K562 (cell line): Measurements from ENCODE around the gene MEGF9. TPM values are rescaled to one million over a fixed set of nuclear protein-coding genes. Genes with fewer than 3 reads are reported as not detected.

Experiments used
- ATAC-seq: fragments of 200-7000 bp; cut with Tn5 transposase; 3 replicates; pipeline ENCODE4 v1.9.1; 2020; ENCODE audit warnings: moderate library complexity
- BruUV-seq: library from RNA; stranded (reverse); fragments of 400-500 nt; replicated peaks from 2 replicates; lab custom pipeline; 2021; lab: Mats Ljungman, UMichigan
- CTCF ChIA-PET: fragments of 300-600 bp; formaldehyde crosslinking; extraction: SDS; loops from one replicate; lab custom pipeline; 2021; ENCODE audit warnings: low intra/inter-chr PET ratio; lab: Yijun Ruan, JAX
- POLR2A ChIA-PET: fragments of 300-600, 350-650 bp; sonication (Branson Sonifier 250); formaldehyde crosslinking; extraction: SDS; loops from one replicate; lab custom pipeline; 2021; ENCODE audit warnings: antibody characterized with exemption, inconsistent platforms; lab: Yijun Ruan, JAX
- DNase-seq, 4 experiments: peaks; one replicate each; pipeline versions ENCODE4 v3.0.0 to v3.0.0-alpha.2; 2011 to 2018; ENCODE audit warnings: low spot score in 3 of 4, mixed read lengths in 3 of 4; ENCODE audit errors: extremely low read depth in 1 of 4
- FAIRE-seq: peaks from 2 replicates; lab custom pipeline; 2011; peaks lifted over from hg19 to GRCh38; lab: Jason Lieb, UNC
- H2AFZ ChIP-seq: 2 replicates; pipeline ENCODE4 v1.6.0; 2011; ENCODE audit warnings: low read depth, low read length, control low read depth, inconsistent platforms
- H3K27ac ChIP-seq: fragments of 200-600 bp; 3 replicates; pipeline ENCODE4 v1.8.0; 2011; ENCODE audit warnings: low read depth, mild to moderate bottlenecking, control low read depth, inconsistent platforms, low read length, moderate library complexity, mixed read lengths; ENCODE audit errors: extremely low read depth
- H3K27me3 ChIP-seq, 2 experiments: fragments of 300-600 bp in 1 of 2; 2 replicates in 1 of 2; 3 replicates in 1 of 2; pipeline versions ENCODE4 v1.6.0 to v1.8.0; 2011; ENCODE audit warnings: inconsistent platforms in 2 of 2, low read length in 2 of 2, mild to moderate bottlenecking in 1 of 2, mixed read lengths in 1 of 2, moderate library complexity in 1 of 2; ENCODE audit not compliant: control insufficient read depth in 2 of 2, insufficient read depth in 2 of 2
- H3K36me3 ChIP-seq: fragments of 300-600 bp; 3 replicates; pipeline ENCODE4 v1.8.0; 2011; ENCODE audit warnings: mild to moderate bottlenecking, low read length, inconsistent platforms; ENCODE audit not compliant: control insufficient read depth, insufficient read depth
- H3K4me1 ChIP-seq, 2 experiments: fragments of 200-600 bp in 1 of 2; replicated peaks in 1 of 2; 2 replicates in 1 of 2; 3 replicates in 1 of 2; pipeline versions ENCODE4 v1.5.1 to v1.8.0; 2011; ENCODE audit warnings: inconsistent platforms in 2 of 2, low read length in 2 of 2, mild to moderate bottlenecking in 1 of 2, mixed read lengths in 1 of 2, moderate library complexity in 1 of 2; ENCODE audit not compliant: control insufficient read depth in 2 of 2, insufficient read depth in 2 of 2
- H3K4me2 ChIP-seq: 2 replicates; pipeline ENCODE4 v1.6.1; 2011; ENCODE audit warnings: low read length, control low read depth, inconsistent platforms, mixed read lengths; ENCODE audit not compliant: insufficient read depth
- H3K4me3 ChIP-seq: fragments of 200-600 bp; sonication (generic), shearing (Covaris generic); 2 replicates; pipeline ENCODE4 v1.5.1; 2016; ENCODE audit warnings: control low read depth, inconsistent platforms
- H3K79me2 ChIP-seq: fragments of 200-600 bp; 3 replicates; pipeline ENCODE4 v1.8.0; 2011; ENCODE audit warnings: low read length, inconsistent platforms; ENCODE audit not compliant: control insufficient read depth, insufficient read depth
- H3K9ac ChIP-seq, 2 experiments: 2 replicates each; pipeline versions ENCODE4 v1.6.0 to v1.6.1; 2011; ENCODE audit warnings: low read depth in 2 of 2, low read length in 2 of 2, control low read depth in 1 of 2, inconsistent platforms in 1 of 2, mild to moderate bottlenecking in 1 of 2, mixed read lengths in 1 of 2; ENCODE audit not compliant: insufficient read depth in 1 of 2
- H3K9me1 ChIP-seq: one replicate; pipeline ENCODE4 v1.6.0; 2011; ENCODE audit warnings: inconsistent platforms, mild to moderate bottlenecking, low read length, moderate library complexity; ENCODE audit not compliant: control insufficient read depth, insufficient read depth
- H3K9me3 ChIP-seq: replicated peaks from 2 replicates; pipeline ENCODE4 v1.5.1; 2011; ENCODE audit warnings: low read depth, low read length, inconsistent platforms; ENCODE audit not compliant: control insufficient read depth, insufficient read depth
- H4K20me1 ChIP-seq: replicated peaks from 2 replicates; pipeline ENCODE4 v1.6.1; 2011; ENCODE audit warnings: low read length, inconsistent platforms, mixed read lengths; ENCODE audit not compliant: control insufficient read depth, insufficient read depth
- CEBPB ChIP-seq: fragments of 450-650 bp; IDR thresholded peaks from 2 replicates; pipeline ENCODE4 v1.6.1; 2016; ENCODE audit warnings: missing genetic modification characterization, missing compliant biosample characterization
- EP400 ChIP-seq: fragments of 450-650 bp; IDR thresholded peaks from 2 replicates; pipeline ENCODE4 v1.6.1; 2017; ENCODE audit warnings: antibody characterized with exemption, mild to moderate bottlenecking, moderate library complexity
- HOMEZ ChIP-seq: fragments of 250-450 bp; sonication (Bioruptor Pico); IDR thresholded peaks from 2 replicates; pipeline ENCODE4 v1.4.0; 2020; ENCODE audit warnings: mild to moderate bottlenecking, moderate library complexity
- KLF13 ChIP-seq: fragments of 450-650 bp; IDR thresholded peaks from 2 replicates; pipeline ENCODE4 v1.6.1; 2016; ENCODE audit warnings: missing genetic modification characterization, low read depth, mild to moderate bottlenecking, missing compliant biosample characterization, moderate library complexity, borderline replicate concordance
- PTRF ChIP-seq: fragments of 450-650 bp; IDR thresholded peaks from 2 replicates; pipeline ENCODE4 v1.6.1; 2016; ENCODE audit warnings: mild to moderate bottlenecking, missing genetic modification characterization, missing compliant biosample characterization
- SMARCA4 ChIP-seq: fragments of 450-650 bp; IDR thresholded peaks from 2 replicates; pipeline ENCODE4 v1.6.1; 2016
- TEAD1 ChIP-seq, 2 experiments: fragments of 450-650 bp in 1 of 2; sonication (generic) in 1 of 2; formaldehyde crosslinking; IDR thresholded peaks; 2 replicates each; pipeline versions ENCODE4 v1.4.0 to v1.8.0; 2020 to 2022; ENCODE audit warnings: mild to moderate bottlenecking in 2 of 2, missing genetic modification reagents in 1 of 2
- WGBS: fragments of 100-300 bp; shearing (Covaris generic); methylation state at CpG from one replicate; pipeline ENCODE4 v1.1.6; 2016; ENCODE audit warnings: low coverage, mixed read lengths; ENCODE audit not compliant: insufficient coverage; ENCODE audit errors: missing lambda C conversion rate; 5-methylcytosine and 5-hydroxymethylcytosine counted together
- in situ Hi-C: fragments of 300-500 bp; cut with MboI; formaldehyde crosslinking; loops from 4 replicates; pipeline ENCODE4 v1.15.0; 2018; ENCODE audit warnings: inconsistent platforms, mixed read lengths
- intact Hi-C: fragments of 100-400 bp; cut with micrococcal nuclease; formaldehyde crosslinking; loops from 2 replicates; pipeline ENCODE4 v1.14.2; 2022
- polyA plus RNA-seq, 8 experiments: library from polyadenylated mRNA; depleted of rRNA in 4 of 8; stranded (reverse) in 5 of 8; unstranded in 3 of 8; fragments of >200 nt; fragmentation: Nextera tagmentation in 2 of 8; fragmentation: Illumina TruSeq in 1 of 8; extraction: Ambion mirVana in 2 of 8; extraction: Trizol in 1 of 8; gene quantifications; 2 replicates each; pipeline versions ENCODE4 v1.2.1 to v1.2.3, GENCODE V29; 2011 to 2014; ENCODE audit warnings: inconsistent platforms in 1 of 8, missing spikeins in 1 of 8
- total RNA-seq, 7 experiments: library from RNA; depleted of rRNA in 6 of 7; stranded (reverse); fragments of >200 nt in 6 of 7; fragmentation: Illumina TruSeq in 2 of 7; extraction: Trizol in 2 of 7; gene quantifications; 2 replicates each; pipeline versions ENCODE4 v1.2.1 to v1.2.3, GENCODE V29; 2011 to 2021; ENCODE audit warnings: low replicate concordance in 1 of 7
- TF ChIP-seq, protein P1 (sequence below): sonication (generic); formaldehyde crosslinking; IDR thresholded peaks from 2 replicates; pipeline ENCODE4 v1.8.0; 2022; ENCODE audit warnings: missing genetic modification reagents, mild to moderate bottlenecking, borderline replicate concordance

Gene MEGF9
- total and polyA plus RNA-seq, 9 of the 15 experiments (the other 6 are each of a cell fraction or from before 2014, with no cell fraction given) = 2.1 to 6.2 (median 3.8) TPM

DNA sequence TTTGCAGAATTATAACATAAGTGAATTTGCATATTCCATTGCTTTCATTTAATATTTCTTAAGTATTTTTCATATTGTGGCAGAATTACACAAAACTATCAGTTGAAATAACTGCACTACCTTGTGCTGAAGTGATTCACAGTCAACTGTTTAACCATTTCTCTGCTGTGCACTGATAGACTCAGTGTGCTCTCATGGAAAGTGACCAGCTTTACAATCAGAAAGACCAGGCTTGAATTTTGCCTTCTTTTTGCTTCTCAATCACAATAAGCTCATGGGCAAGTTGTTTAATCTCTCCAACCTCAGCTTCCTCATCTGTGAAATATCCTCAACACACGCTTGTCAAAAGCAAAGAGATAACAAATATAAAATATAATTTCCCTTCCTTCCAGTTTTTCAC lies 152.6 kb downstream of the MEGF9 start (continued):
- TF ChIP-seq, protein P1, sequence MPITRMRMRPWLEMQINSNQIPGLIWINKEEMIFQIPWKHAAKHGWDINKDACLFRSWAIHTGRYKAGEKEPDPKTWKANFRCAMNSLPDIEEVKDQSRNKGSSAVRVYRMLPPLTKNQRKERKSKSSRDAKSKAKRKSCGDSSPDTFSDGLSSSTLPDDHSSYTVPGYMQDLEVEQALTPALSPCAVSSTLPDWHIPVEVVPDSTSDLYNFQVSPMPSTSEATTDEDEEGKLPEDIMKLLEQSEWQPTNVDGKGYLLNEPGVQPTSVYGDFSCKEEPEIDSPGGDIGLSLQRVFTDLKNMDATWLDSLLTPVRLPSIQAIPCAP (CRISPR knock-in tag) = no peak
- no peak for TF ChIP-seq CEBPB
- TF ChIP-seq, all 486 proteins: peak for 4

DNA sequence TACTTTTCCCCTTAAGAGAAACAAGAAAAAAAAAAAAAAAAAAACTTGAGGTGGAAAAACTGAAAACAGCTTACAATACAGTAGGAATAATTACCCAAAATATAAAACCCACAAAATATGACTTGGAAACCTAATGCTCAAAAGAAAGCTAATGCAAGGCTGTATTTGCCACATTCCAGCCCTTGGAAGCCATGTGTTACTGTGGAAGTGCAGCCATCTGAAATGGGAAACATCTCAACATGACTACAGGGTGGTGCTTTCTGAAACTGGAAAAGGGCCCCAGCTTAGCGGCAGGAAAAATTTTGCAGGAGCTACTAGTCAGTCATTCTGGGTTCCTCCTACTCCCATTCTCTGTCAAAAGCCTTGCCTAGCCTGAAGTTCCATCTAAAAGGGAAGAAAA lies 154.7 kb downstream of the MEGF9 start:
- peaks cover 60% of the 10 kb centered on the region for H3K36me3 ChIP-seq
- H3K27me3 ChIP-seq = no peaks in the 10 kb centered on the region
- peaks cover 4 to 17% of the 10 kb centered on the region in 2 experiments; a peak in 3 of 5 replicates for H3K4me1 ChIP-seq
- peaks cover 3% of the 10 kb centered on the region; the same call in 1 of the 2 replicates for H4K20me1 ChIP-seq
- ATAC-seq = no peak
- no peak overlapping the region for H3K4me3 ChIP-seq
- no peak overlapping the region for H3K4me2 ChIP-seq
- H3K9me1 ChIP-seq = no peaks in the 10 kb centered on the region
- ChIA-PET POLR2A (interaction anchor here (0.7 to 1.6 kb wide), 3 partner anchors 10 to 96 kb away, joined by 3 read pairs; no protein-coding TSS in a partner anchor), CTCF (no interaction called here)
- FAIRE-seq = no peak
- no peak overlapping the region for H3K27ac ChIP-seq
- DNase-seq = no peak
- intact Hi-C loops (no loop called here), in situ Hi-C loops (no loop called here)
- WGBS = 77% methylated on average over 1 of the region's 1 CpG
- H3K9ac ChIP-seq = no peak overlapping the region
- TF ChIP-seq TEAD1 (CRISPR knock-in tag; IDR thresholded peaks at IDR 0.05) (no peak), HOMEZ (no peak), SMARCA4 (no peak), KLF13 (tag) (no peak), EP400 (no peak), PTRF (tag) (no peak)
- no peak overlapping the region for H2AFZ ChIP-seq
- no peaks in the 10 kb centered on the region for H3K9me3 ChIP-seq
- peaks cover 35% of the 10 kb centered on the region for H3K79me2 ChIP-seq
- BruUV-seq = no TSS peak
